GM23248 (cell line): ENCODE data around the gene GDPD5.

Source experiments
- EZH2 ChIP-seq: fragments of 200-600 bp; sonication (generic); IDR thresholded peaks from 2 replicates; pipeline ENCODE4 v1.6.1; 2018; ENCODE audit warnings: antibody characterized with exemption, mild to moderate bottlenecking; ENCODE audit not compliant: insufficient read depth, poor library complexity, severe bottlenecking
- EZH2phosphoT487 ChIP-seq: fragments of 200-600 bp; sonication (generic); IDR thresholded peaks from 2 replicates; pipeline ENCODE4 v1.6.1; 2018; ENCODE audit warnings: antibody characterized with exemption, moderate library complexity, mild to moderate bottlenecking, low read depth; ENCODE audit not compliant: insufficient read depth

GRCh38 chr11:75541193-75542087, 15.7 kb upstream of the GDPD5 start:
- TF ChIP-seq EZH2: no peak
- TF ChIP-seq EZH2phosphoT487: no peak
